RWPE2 (cell line): ENCODE results near the gene RABGAP1L.
"Not testable (repeated sequence)": the region's sequence is repeated elsewhere in the genome, so short reads cannot be mapped to it uniquely, and the experiment has no call there.

Experiments used
- ATAC-seq: fragments of 200-7000 bp; cut with Tn5 transposase; 3 replicates; pipeline ENCODE4 v1.9.1; 2021; ENCODE audit warnings: low read depth
- DNase-seq: peaks from one replicate; pipeline ENCODE4 v3.0.0-alpha.2; 2020; ENCODE audit warnings: low spot score
- H3K27ac ChIP-seq: fragments of 450-650 bp; 2 replicates; pipeline ENCODE4 v1.5.1; 2017; ENCODE audit warnings: mild to moderate bottlenecking; ENCODE audit not compliant: poor library complexity, severe bottlenecking
- H3K27me3 ChIP-seq: fragments of 250-450 bp; sonication (Bioruptor Pico); 2 replicates; pipeline ENCODE4 v1.5.1; 2021; ENCODE audit warnings: mild to moderate bottlenecking, moderate library complexity; ENCODE audit not compliant: insufficient read depth, poor library complexity, severe bottlenecking
- H3K36me3 ChIP-seq: fragments of 250-450 bp; sonication (Bioruptor Pico); 2 replicates; pipeline ENCODE4 v1.5.1; 2020; ENCODE audit warnings: low read depth, mild to moderate bottlenecking, moderate library complexity
- H3K4me1 ChIP-seq: fragments of 250-450 bp; sonication (Bioruptor Pico); 2 replicates; pipeline ENCODE4 v1.5.1; 2021; ENCODE audit warnings: mild to moderate bottlenecking, moderate library complexity; ENCODE audit not compliant: insufficient read depth, poor library complexity, severe bottlenecking
- H3K4me3 ChIP-seq: fragments of 250-450 bp; sonication (Bioruptor Pico); 2 replicates; pipeline ENCODE4 v1.5.1; 2021; ENCODE audit warnings: mild to moderate bottlenecking, moderate library complexity; ENCODE audit not compliant: severe bottlenecking
- H3K9me3 ChIP-seq: fragments of 250-450 bp; sonication (Bioruptor Pico); 2 replicates; pipeline ENCODE4 v1.5.1; 2021; ENCODE audit warnings: mild to moderate bottlenecking, moderate library complexity; ENCODE audit not compliant: severe bottlenecking
- CTCF ChIP-seq: fragments of 450-650 bp; IDR thresholded peaks from one replicate; pipeline ENCODE4 v1.5.1; 2017; ENCODE audit warnings: mild to moderate bottlenecking, moderate library complexity; ENCODE audit not compliant: poor library complexity, severe bottlenecking

RABGAP1L gene

GRCh38 chr1:174131032-174131638 is 28.2 kb upstream of the RABGAP1L start:
- no peaks in the 10 kb centered on the region for H3K27me3 ChIP-seq
- H3K4me3 ChIP-seq = no peak overlapping the region
- DNase-seq = no peak
- no peak for ATAC-seq
- H3K27ac ChIP-seq = no peak overlapping the region
- TF ChIP-seq CTCF = no peak
- H3K36me3 ChIP-seq = no peaks in the 10 kb centered on the region
- no peaks in the 10 kb centered on the region for H3K9me3 ChIP-seq
- H3K4me1 ChIP-seq = no peaks in the 10 kb centered on the region

DNA sequence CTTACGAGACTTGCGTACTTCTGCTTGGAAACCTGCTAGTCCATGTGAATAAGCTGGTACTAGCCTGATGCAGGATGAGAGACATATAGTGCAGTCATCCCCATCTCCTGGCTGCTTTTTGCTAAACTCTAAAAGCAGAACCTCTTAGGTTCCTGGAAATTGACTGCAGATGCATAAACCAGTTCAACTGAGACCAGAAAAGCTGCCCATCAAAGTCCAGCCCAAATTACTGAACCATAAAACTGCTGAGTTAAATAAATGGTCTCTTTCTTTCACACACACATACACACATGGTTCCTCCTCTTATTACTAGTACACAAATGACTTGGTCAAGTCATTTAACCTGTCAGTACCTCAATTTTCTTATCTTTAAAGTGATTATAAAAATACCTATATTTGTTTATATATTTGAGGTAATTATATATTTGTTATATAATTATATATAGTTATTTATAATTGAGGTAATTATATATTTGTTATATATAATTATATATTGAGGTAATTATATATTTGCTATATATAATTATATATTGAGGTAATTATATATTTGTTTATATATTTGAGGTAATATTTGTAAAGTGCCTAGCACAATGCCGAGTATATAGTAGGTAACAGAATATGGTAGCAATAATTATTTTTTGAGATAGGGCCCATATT is 25.2 kb upstream of the RABGAP1L start:
- no peaks in the 10 kb centered on the region for H3K27me3 ChIP-seq
- H3K4me3 ChIP-seq = no peak overlapping the region
- H3K9me3 ChIP-seq = no peaks in the 10 kb centered on the region
- no peaks in the 10 kb centered on the region for H3K36me3 ChIP-seq
- H3K27ac ChIP-seq = no peak overlapping the region
- DNase-seq = no peak
- H3K4me1 ChIP-seq = no peaks in the 10 kb centered on the region
- TF ChIP-seq CTCF = no peak
- ATAC-seq = no peak

DNA sequence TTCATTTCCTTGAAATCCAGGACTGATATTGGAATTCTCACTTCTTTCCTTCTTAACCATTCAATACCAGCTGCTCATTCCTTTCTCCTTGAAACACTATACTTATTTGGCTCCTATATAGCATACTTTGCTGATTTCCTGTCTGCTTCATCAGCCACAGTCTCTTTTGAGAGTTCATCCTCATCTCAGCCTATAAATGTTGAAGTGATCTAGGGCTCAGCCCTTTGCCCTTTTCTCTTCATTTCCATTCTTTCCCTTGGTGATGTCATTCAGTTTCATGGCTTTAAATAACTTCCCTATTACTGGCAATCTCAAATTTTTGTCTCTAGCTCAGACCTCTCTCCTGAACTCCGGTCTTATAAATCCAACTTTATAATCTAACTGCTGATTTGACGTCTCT is 24.1 kb upstream of the RABGAP1L start:
- H3K27ac ChIP-seq = no peak overlapping the region
- TF ChIP-seq CTCF = no peak
- ATAC-seq = no peak
- DNase-seq = no peak
- H3K27me3 ChIP-seq = no peaks in the 10 kb centered on the region
- H3K4me3 ChIP-seq = no peak overlapping the region
- H3K9me3 ChIP-seq = no peaks in the 10 kb centered on the region
- H3K4me1 ChIP-seq = no peaks in the 10 kb centered on the region
- H3K36me3 ChIP-seq = no peaks in the 10 kb centered on the region

GRCh38 chr1:174136714-174137113 is 22.6 kb upstream of the RABGAP1L start:
- DNase-seq = no peak
- H3K36me3 ChIP-seq = no peaks in the 10 kb centered on the region
- no peaks in the 10 kb centered on the region for H3K27me3 ChIP-seq
- no peak for TF ChIP-seq CTCF
- H3K9me3 ChIP-seq = no peaks in the 10 kb centered on the region
- no peak overlapping the region for H3K4me3 ChIP-seq
- H3K4me1 ChIP-seq = no peaks in the 10 kb centered on the region
- ATAC-seq = no peak
- no peak overlapping the region for H3K27ac ChIP-seq

- Histone ChIP-seq H3K4me1 (no peaks in the 10 kb centered on the region), H3K9me3 (no peaks in the 10 kb centered on the region), H3K27me3 (no peaks in the 10 kb centered on the region), H3K4me3 (no peak overlapping the region), H3K27ac (no peak overlapping the region), H3K36me3 (no peaks in the 10 kb centered on the region)
- ATAC-seq (no peak), DNase-seq (no peak)
- no peak for TF ChIP-seq CTCF
These were observed 16.5 kb upstream of the RABGAP1L start for GRCh38 chr1:174142836-174143235.

GRCh38 chr1:174143727-174144396 is 15.5 kb upstream of the RABGAP1L start:
- not testable (repeated sequence) for ATAC-seq, H3K27me3 ChIP-seq, H3K9me3 ChIP-seq, H3K36me3 ChIP-seq, H3K27ac ChIP-seq, DNase-seq, H3K4me1 ChIP-seq, H3K4me3 ChIP-seq

GRCh38 chr1:174144397-174144783 is 14.9 kb upstream of the RABGAP1L start:
- H3K4me1 ChIP-seq, H3K4me3 ChIP-seq, ATAC-seq, H3K36me3 ChIP-seq, H3K27ac ChIP-seq, H3K9me3 ChIP-seq, DNase-seq, H3K27me3 ChIP-seq: not testable (repeated sequence)
